ENCODE results near the gene C11orf65.

DNA sequence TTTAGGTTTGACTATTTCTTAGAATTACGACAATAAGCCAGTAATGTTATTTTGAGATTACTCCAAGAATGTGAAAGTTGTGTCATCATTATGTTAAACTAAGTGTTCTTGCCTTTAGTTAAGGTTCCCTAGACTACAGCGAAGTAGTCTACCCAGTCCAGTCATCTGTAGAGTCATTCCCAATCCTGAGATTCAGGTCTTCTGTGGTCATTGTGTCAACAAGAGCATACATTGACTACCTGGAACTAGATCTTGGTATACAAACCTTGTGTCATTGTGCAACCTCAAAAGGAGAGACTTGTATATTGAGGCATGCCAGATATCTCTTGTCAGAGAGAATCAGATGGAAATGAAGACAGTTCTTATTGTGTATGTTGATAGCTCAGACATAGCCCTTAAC is 128.6 kb downstream of the C11orf65 start:
- TF ChIP-seq, protein P1, sequence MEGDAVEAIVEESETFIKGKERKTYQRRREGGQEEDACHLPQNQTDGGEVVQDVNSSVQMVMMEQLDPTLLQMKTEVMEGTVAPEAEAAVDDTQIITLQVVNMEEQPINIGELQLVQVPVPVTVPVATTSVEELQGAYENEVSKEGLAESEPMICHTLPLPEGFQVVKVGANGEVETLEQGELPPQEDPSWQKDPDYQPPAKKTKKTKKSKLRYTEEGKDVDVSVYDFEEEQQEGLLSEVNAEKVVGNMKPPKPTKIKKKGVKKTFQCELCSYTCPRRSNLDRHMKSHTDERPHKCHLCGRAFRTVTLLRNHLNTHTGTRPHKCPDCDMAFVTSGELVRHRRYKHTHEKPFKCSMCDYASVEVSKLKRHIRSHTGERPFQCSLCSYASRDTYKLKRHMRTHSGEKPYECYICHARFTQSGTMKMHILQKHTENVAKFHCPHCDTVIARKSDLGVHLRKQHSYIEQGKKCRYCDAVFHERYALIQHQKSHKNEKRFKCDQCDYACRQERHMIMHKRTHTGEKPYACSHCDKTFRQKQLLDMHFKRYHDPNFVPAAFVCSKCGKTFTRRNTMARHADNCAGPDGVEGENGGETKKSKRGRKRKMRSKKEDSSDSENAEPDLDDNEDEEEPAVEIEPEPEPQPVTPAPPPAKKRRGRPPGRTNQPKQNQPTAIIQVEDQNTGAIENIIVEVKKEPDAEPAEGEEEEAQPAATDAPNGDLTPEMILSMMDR (IDR thresholded peaks at IDR 0.05) = no peak
- no peak for TF ChIP-seq ZFX (IDR thresholded peaks at IDR 0.05; ENCODE audit: borderline replicate concordance)

Measured in 22Rv1 (cell line).